PC-9 (cell line): ENCODE results near the gene AFAP1L2.

Experiments
- CTCF ChIP-seq: fragments of 200-600 bp; sonication (generic); conservative IDR thresholded peaks from 2 replicates; pipeline ENCODE4 v1.6.1; 2017; ENCODE audit warnings: mixed run types, antibody characterized with exemption, mild to moderate bottlenecking, moderate library complexity
- EZH2 ChIP-seq: fragments of 200-600 bp; sonication (generic); IDR thresholded peaks from 2 replicates; pipeline ENCODE4 v1.8.0; 2017; ENCODE audit warnings: antibody characterized with exemption, low read depth

- no peak for TF ChIP-seq CTCF
- TF ChIP-seq EZH2, result no peak
These were observed 109.8 kb downstream of the AFAP1L2 start for GRCh38 chr10:114294549-114294948.
